Activated naive CD8-positive, alpha-beta T cell (primary cell): ENCODE measurements around the gene SMAGP.
A peak's percentile ranks its signal among the peaks of the same experiment; 100 is the strongest.
"Not testable (repeated sequence)": the region's sequence is repeated elsewhere in the genome, so short reads cannot be mapped to it uniquely, and the experiment has no call there.

ENCODE experiments used
- H3K27ac Mint-ChIP-seq: one replicate; pipeline ENCODE4 v1.8.0; 2021; ENCODE audit warnings: mixed read lengths
- H3K27me3 Mint-ChIP-seq: one replicate; pipeline ENCODE4 v1.8.0; 2021; ENCODE audit warnings: mixed read lengths
- H3K36me3 Mint-ChIP-seq: one replicate; pipeline ENCODE4 v1.8.0; 2021; ENCODE audit warnings: mixed read lengths
- H3K4me1 Mint-ChIP-seq: one replicate; pipeline ENCODE4 v1.8.0; 2021; ENCODE audit warnings: low read depth, mixed read lengths
- H3K4me3 Mint-ChIP-seq: one replicate; pipeline ENCODE4 v1.8.0; 2021; ENCODE audit warnings: mild to moderate bottlenecking, mixed read lengths
- H3K9me3 Mint-ChIP-seq: one replicate; pipeline ENCODE4 v1.8.0; 2021; ENCODE audit warnings: low read depth, mixed read lengths

Gene SMAGP

DNA sequence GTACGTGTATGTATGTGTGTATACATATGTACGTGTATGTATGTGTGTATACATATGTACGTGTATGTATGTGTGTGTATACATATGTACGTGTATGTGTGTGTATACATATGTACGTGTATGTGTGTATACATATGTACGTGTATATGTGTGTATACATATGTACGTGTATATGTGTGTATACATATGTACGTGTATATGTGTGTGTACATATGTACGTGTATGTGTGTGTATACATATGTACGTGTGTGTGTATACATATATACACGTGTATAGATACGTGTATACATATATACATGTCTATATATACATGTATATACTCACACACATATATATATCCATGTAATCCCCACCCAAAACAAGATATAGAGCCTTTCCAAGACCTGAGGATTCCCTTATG is 50.4 kb downstream of the SMAGP start:
- H3K27ac Mint-ChIP-seq, result peak overlapping the region; percentile 91
- H3K27me3 Mint-ChIP-seq, H3K4me3 Mint-ChIP-seq, H3K36me3 Mint-ChIP-seq, H3K9me3 Mint-ChIP-seq: not testable (repeated sequence)
- peaks cover 26% of the 10 kb centered on the region for H3K4me1 Mint-ChIP-seq

DNA sequence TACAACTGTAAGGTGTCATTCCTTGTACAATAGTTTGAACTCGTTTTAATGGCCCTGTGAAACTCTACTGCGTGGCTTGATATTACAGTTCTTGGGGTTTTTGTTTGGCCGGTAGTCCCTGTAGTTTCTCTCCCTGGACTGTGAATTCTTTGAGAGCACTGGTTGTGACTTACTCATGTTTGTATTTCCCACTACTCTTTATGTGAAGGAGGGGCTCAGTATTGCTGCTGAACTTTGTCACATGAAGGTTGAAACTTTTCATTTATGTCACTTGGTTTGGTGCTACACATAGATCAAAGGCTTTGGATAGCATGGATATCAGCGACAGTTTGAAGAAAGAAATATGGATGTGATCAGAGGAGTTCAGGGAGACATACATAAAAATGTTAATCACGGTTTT is 50.9 kb downstream of the SMAGP start:
- no peaks in the 10 kb centered on the region for H3K36me3 Mint-ChIP-seq
- H3K4me3 Mint-ChIP-seq, result peak overlapping the region; percentile 87
- H3K9me3 Mint-ChIP-seq, result no peaks in the 10 kb centered on the region
- H3K27me3 Mint-ChIP-seq, result no peaks in the 10 kb centered on the region
- peak overlapping the region; percentile 91 for H3K27ac Mint-ChIP-seq
- H3K4me1 Mint-ChIP-seq, result peaks cover 26% of the 10 kb centered on the region

GRCh38 chr12:51218607-51219161 is 51.5 kb downstream of the SMAGP start:
- Mint-ChIP-seq H3K27me3 (no peaks in the 10 kb centered on the region), H3K9me3 (no peaks in the 10 kb centered on the region), H3K36me3 (no peaks in the 10 kb centered on the region), H3K4me1 (peaks cover 26% of the 10 kb centered on the region), H3K27ac (peak overlapping the region; percentile 91), H3K4me3 (peak overlapping the region; percentile 87)

DNA sequence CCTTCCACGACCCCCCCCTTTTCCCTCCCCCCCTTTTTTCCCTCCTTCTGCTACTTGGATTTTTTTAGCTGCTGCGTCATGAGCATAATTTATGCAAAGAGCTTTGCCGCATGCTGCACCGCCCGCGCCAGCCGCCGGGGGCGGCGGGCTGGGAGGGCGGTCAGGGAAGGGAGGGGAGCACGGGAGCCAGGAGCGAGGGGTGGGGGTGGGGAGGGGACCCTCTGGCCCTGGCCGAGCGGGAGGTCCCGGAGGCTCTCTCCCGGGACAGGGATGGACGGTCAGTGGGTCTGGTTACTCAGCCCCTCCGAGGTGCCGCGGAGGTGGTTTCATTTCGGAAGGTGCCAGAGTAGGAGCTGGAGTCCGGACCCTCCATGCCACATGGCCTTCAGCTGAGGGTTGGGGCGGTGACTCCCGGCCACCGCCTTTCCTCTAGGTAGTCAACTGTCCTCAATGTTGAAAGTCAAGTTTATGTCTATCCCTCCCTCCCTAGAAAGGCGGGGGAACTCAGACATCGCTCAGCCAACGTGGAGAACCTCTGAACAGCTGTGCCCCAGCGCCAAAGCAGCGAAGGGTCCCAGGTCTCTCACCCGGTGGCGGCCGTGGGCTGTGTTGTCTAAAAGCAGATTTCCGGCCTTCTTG is 52.1 kb downstream of the SMAGP start, which contains the start of gene POU6F1:
Gene POU6F1, minus strand, starts transcription at position 95 of the 639 bp plus-strand sequence. CDS start 11,226 bp downstream, outside the sequence.
- Mint-ChIP-seq H3K4me3 (peak within 1 kb of the TSS; percentile 87), H3K4me1 (peaks cover 26% of the 10 kb centered on the region), H3K36me3 (no peaks in the 10 kb centered on the region), H3K9me3 (no peaks in the 10 kb centered on the region), H3K27me3 (no peaks in the 10 kb centered on the region), H3K27ac (peak within 1 kb of the TSS; percentile 91)

GRCh38 chr12:51217133-51217967 is 52.9 kb downstream of the SMAGP start:
- Mint-ChIP-seq H3K27ac (no peak overlapping the region), H3K9me3 (no peaks in the 10 kb centered on the region), H3K4me3 (peak overlapping the region; percentile 87), H3K4me1 (peaks cover 26% of the 10 kb centered on the region), H3K36me3 (no peaks in the 10 kb centered on the region), H3K27me3 (no peaks in the 10 kb centered on the region)

DNA sequence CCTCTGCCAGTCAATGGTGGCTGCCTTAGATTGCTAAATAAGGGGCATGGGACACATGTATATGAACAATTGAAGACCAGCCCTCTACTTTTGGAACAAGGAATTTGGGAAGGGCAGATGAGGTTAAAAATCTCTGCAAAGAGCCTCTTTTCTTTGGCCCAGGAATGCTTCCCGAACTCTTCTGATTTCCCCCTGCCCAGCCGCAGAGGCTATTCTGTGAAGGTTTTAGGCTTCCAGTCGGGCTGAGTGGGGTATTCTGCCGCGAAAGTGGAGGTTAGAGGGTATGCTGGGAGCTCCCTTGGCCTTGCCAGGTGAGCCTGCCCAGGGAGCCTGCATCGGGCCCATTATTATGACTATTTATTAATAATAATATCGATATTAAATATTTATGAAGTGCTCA is 53.6 kb downstream of the SMAGP start:
- Mint-ChIP-seq H3K27ac (peak overlapping the region; percentile 64), H3K36me3 (no peaks in the 10 kb centered on the region), H3K4me1 (peaks cover 26% of the 10 kb centered on the region), H3K4me3 (peak overlapping the region; percentile 82), H3K9me3 (no peaks in the 10 kb centered on the region), H3K27me3 (no peaks in the 10 kb centered on the region)

GRCh38 chr12:51214895-51215294 is 55.3 kb downstream of the SMAGP start:
- H3K9me3 Mint-ChIP-seq, result no peaks in the 10 kb centered on the region
- H3K36me3 Mint-ChIP-seq, result peaks cover 2% of the 10 kb centered on the region
- H3K27me3 Mint-ChIP-seq, result no peaks in the 10 kb centered on the region
- H3K4me3 Mint-ChIP-seq, result no peak overlapping the region
- peaks cover 25% of the 10 kb centered on the region for H3K4me1 Mint-ChIP-seq
- H3K27ac Mint-ChIP-seq, result no peak overlapping the region

GRCh38 chr12:51210690-51211395 is 59.4 kb downstream of the SMAGP start:
- no peaks in the 10 kb centered on the region for H3K9me3 Mint-ChIP-seq
- H3K27me3 Mint-ChIP-seq, result no peaks in the 10 kb centered on the region
- peaks cover 2% of the 10 kb centered on the region for H3K36me3 Mint-ChIP-seq
- H3K27ac Mint-ChIP-seq, result no peak overlapping the region
- H3K4me1 Mint-ChIP-seq, result peaks cover 5% of the 10 kb centered on the region
- H3K4me3 Mint-ChIP-seq, result no peak overlapping the region

- no peaks in the 10 kb centered on the region for H3K27me3 Mint-ChIP-seq
Measured at GRCh38 chr12:51209259-51209658, 61.0 kb downstream of the SMAGP start.

DNA sequence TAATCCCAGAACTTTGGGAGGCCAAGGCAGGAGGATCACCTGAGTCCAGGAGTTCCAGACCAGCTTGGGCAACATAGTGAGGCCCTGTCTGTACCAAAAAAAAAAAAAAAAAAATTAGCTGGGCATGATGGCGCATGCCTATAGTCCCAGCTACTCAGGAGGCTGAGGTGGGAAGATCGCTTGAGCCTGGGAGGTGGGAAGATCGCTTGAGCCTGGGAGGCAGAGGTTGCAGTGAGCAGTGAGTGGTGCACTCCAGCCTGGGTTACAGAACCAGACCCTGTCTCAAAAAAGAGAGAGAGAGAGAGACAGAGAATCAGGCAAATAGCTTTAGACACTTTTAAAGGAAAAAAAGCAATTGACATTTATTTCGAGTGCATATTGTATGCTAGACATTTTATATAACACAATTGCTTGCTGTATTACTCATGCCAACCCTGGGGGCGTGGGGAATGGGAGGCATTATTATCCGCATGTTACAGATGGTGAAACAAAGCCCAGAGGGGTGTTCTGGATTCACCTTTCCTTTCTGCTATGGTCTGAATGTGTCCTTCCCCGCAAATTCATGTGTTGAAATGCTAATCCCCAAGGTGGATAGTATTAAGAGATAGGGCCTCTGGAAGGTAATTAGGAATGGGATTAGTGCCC is 62.1 kb downstream of the SMAGP start:
- no peak overlapping the region for H3K4me3 Mint-ChIP-seq
- H3K27ac Mint-ChIP-seq, result no peak overlapping the region
- H3K9me3 Mint-ChIP-seq, result no peaks in the 10 kb centered on the region
- peaks cover 7% of the 10 kb centered on the region for H3K4me1 Mint-ChIP-seq
- no peaks in the 10 kb centered on the region for H3K27me3 Mint-ChIP-seq
- H3K36me3 Mint-ChIP-seq, result peaks cover 2% of the 10 kb centered on the region

More at GRCh38 chr12:51209259-51209658, 61.0 kb downstream of the SMAGP start:
- peaks cover 2% of the 10 kb centered on the region for H3K36me3 Mint-ChIP-seq
- no peaks in the 10 kb centered on the region for H3K9me3 Mint-ChIP-seq
- H3K4me3 Mint-ChIP-seq, result no peak overlapping the region
- no peak overlapping the region for H3K27ac Mint-ChIP-seq
- peaks cover 3% of the 10 kb centered on the region for H3K4me1 Mint-ChIP-seq

- Mint-ChIP-seq H3K27me3 (no peaks in the 10 kb centered on the region), H3K36me3 (peaks cover 2% of the 10 kb centered on the region), H3K9me3 (no peaks in the 10 kb centered on the region), H3K4me1 (peaks cover 7% of the 10 kb centered on the region), H3K27ac (no peak overlapping the region), H3K4me3 (no peak overlapping the region)
Measured at GRCh38 chr12:51205350-51205749, 64.9 kb downstream of the SMAGP start.

DNA sequence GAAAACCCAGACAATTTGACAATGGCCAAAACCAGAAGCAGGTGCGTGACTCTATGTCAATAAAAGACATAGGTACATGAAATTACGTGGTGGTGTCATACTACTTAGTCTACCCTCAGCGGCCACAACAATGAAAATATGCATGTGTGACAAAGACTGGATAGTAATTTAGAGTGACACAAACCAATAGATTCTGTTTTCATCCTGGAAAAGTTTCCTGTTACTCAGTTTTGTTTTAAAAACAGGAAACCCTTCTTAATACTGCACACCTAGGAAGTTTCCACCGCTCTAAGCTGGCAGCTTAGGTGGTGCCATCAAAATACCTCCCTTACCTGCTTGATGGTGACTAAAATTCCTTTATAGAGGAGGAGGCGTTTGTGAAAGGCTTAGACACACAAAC is 67.5 kb downstream of the SMAGP start:
- H3K4me1 Mint-ChIP-seq, result peaks cover 7% of the 10 kb centered on the region
- H3K36me3 Mint-ChIP-seq, result no peaks in the 10 kb centered on the region
- H3K27ac Mint-ChIP-seq, result peak overlapping the region; percentile 5
- no peaks in the 10 kb centered on the region for H3K27me3 Mint-ChIP-seq
- no peak overlapping the region for H3K4me3 Mint-ChIP-seq
- no peaks in the 10 kb centered on the region for H3K9me3 Mint-ChIP-seq

DNA sequence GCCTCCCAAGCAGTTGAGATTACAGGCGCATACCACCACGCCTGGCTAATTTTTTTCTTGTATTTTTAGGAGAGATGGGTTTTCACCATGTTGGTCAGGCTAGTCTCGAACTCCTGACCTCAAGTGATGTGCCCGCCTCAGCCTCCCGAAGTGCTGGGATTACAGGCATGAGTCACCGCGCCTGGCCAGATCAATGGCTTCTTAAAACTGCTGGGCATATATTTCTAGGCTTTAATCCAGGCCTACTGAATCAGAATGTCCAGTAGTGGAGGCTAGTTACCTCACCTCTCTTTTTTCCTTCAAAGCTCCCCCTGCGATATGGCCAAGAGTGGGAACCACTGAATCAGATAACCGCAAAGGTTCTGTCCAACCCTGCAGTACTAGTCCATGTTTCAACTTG is 69.4 kb downstream of the SMAGP start:
- peaks cover 7% of the 10 kb centered on the region for H3K4me1 Mint-ChIP-seq
- no peaks in the 10 kb centered on the region for H3K9me3 Mint-ChIP-seq
- H3K27ac Mint-ChIP-seq, result peak overlapping the region; percentile 16
- no peak overlapping the region for H3K4me3 Mint-ChIP-seq
- H3K27me3 Mint-ChIP-seq, result no peaks in the 10 kb centered on the region
- no peaks in the 10 kb centered on the region for H3K36me3 Mint-ChIP-seq

GRCh38 chr12:51200156-51200555 is 70.1 kb downstream of the SMAGP start:
- H3K36me3 Mint-ChIP-seq, result no peaks in the 10 kb centered on the region
- H3K4me1 Mint-ChIP-seq, result peaks cover 7% of the 10 kb centered on the region
- H3K9me3 Mint-ChIP-seq, result no peaks in the 10 kb centered on the region
- no peak overlapping the region for H3K27ac Mint-ChIP-seq
- H3K4me3 Mint-ChIP-seq, result no peak overlapping the region
- H3K27me3 Mint-ChIP-seq, result no peaks in the 10 kb centered on the region
